Stimulated activated CD4-positive, alpha-beta T cell treated with anti-CD3 and anti-CD28 coated beads, TNF-alpha, amount 100 ng/mL, for 24 hours (primary cell): ENCODE measurements around the gene SQOR.
"Not testable (repeated sequence)": the region's sequence is repeated elsewhere in the genome, so short reads cannot be mapped to it uniquely, and the experiment has no call there.

ENCODE experiments used
- DNase-seq, 3 experiments: peaks; one replicate each; pipeline ENCODE4 v3.0.0-alpha.2; 2020; ENCODE audit warnings: low read depth in 3 of 3

SQOR gene

GRCh38 chr15:45631776-45632175, 3.1 kb upstream of the SQOR start:
- no peak for DNase-seq

GRCh38 chr15:45635191-45635638, 386 bp downstream of the SQOR start:
- DNase-seq, result peak; percentile 31 to 64 (median 36)

GRCh38 chr15:45635763-45636292, 999 bp downstream of the SQOR start:
- no peak for DNase-seq

- DNase-seq, result no peak
Measured at GRCh38 chr15:45637141-45637540, 2.3 kb downstream of the SQOR start.

GRCh38 chr15:45637552-45638033, 2.8 kb downstream of the SQOR start:
- DNase-seq, result peak; percentile 22 to 45 (median 27)

- no peak for DNase-seq
Measured at GRCh38 chr15:45640616-45641015, 5.8 kb downstream of the SQOR start.

- no peak for DNase-seq
Measured at GRCh38 chr15:45641374-45641781, 6.5 kb downstream of the SQOR start.

GRCh38 chr15:45641999-45642932, 7.4 kb downstream of the SQOR start:
- no peak for DNase-seq

GRCh38 chr15:45644437-45644836, 9.6 kb downstream of the SQOR start:
- DNase-seq, result no peak

- no peak for DNase-seq
Measured at GRCh38 chr15:45645026-45645980, 10.5 kb downstream of the SQOR start.

GRCh38 chr15:45646220-45646619, 11.4 kb downstream of the SQOR start:
- no peak for DNase-seq

GRCh38 chr15:45647828-45648227, 13.0 kb downstream of the SQOR start:
- no peak for DNase-seq

- DNase-seq, result no peak
Measured at GRCh38 chr15:45648521-45649200, 13.8 kb downstream of the SQOR start.

GRCh38 chr15:45650007-45650406, 15.2 kb downstream of the SQOR start:
- DNase-seq, result not testable (repeated sequence)

GRCh38 chr15:45650889-45651525, 16.2 kb downstream of the SQOR start:
- no peak for DNase-seq

GRCh38 chr15:45653702-45654424, 19.0 kb downstream of the SQOR start:
- no peak for DNase-seq

GRCh38 chr15:45654749-45655148, 19.9 kb downstream of the SQOR start:
- DNase-seq, result no peak

- DNase-seq, result no peak
Measured at GRCh38 chr15:45657254-45657653, 22.4 kb downstream of the SQOR start.

- no peak for DNase-seq
Measured at GRCh38 chr15:45657764-45658545, 23.1 kb downstream of the SQOR start.
